ENCODE measurements around the gene FBXO47.
"Not testable (repeated sequence)": the region's sequence is repeated elsewhere in the genome, so short reads cannot be mapped to it uniquely, and the experiment has no call there.

Gene FBXO47

DNA sequence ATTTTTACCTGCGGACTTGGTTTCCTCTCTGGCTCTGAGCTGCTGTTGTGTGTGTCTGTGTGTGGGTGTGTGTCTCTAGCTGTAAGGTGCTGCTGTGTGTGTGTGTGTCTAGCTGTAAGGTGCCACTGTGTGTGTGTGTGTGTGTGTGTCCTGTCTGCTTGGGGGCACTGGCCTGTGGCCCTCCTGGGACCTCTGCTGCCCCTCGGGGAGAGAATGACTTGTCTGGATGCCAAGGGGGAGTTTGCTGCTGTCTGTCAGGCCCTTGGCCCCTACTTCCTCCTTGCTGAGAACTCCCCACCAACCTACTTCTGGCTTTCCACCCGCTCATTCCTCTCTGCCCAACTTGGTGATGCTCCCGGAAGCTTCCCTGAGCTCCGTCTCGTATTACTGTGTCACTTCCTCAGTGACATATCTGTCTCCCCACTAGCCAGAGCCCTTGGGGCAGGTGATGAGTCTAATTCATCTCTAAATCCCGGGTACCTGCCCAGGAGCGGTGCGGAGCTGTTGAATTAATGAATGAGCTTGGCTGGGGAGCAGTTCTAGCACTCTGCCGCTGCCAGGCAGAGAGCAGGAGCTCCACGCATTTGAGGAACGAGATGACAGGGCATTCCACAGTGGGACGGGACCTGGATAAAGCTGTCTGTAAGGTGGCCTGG is 45.3 kb downstream of the FBXO47 start:
- DNase-seq (ENCODE audit: low spot score): no peak

DNA sequence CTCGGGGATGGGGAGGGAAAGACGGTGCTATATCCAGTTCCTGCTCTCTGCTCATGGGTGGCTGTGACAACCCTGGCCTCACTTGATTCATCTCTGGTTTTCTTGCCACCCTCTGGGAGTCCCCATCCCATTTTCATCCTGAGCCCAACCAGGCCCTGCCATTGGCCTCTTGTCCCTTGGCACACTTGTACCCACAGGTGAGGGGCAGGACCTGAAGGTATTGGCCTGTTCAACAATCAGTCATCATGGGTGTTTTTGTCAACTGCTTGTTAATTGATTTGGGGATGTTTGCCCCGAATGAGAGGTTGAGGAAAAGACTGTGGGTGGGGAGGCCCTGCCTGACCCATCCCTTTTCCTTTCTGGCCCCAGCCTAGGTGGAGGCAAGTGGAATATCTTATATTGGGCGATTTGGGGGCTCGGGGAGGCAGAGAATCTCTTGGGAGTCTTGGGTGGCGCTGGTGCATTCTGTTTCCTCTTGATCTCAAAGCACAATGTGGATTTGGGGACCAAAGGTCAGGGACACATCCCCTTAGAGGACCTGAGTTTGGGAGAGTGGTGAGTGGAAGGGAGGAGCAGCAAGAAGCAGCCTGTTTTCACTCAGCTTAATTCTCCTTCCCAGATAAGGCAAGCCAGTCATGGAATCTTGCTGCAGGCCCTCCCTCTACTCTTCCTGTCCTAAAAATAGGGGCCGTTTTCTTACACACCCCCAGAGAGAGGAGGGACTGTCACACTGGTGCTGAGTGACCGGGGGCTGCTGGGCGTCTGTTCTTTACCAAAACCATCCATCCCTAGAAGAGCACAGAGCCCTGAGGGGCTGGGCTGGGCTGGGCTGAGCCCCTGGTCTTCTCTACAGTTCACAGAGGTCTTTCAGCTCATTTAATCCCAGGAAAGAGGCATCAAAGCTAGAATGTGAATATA is 46.6 kb downstream of the FBXO47 start:
- DNase-seq (ENCODE audit: low spot score): no peak

DNA sequence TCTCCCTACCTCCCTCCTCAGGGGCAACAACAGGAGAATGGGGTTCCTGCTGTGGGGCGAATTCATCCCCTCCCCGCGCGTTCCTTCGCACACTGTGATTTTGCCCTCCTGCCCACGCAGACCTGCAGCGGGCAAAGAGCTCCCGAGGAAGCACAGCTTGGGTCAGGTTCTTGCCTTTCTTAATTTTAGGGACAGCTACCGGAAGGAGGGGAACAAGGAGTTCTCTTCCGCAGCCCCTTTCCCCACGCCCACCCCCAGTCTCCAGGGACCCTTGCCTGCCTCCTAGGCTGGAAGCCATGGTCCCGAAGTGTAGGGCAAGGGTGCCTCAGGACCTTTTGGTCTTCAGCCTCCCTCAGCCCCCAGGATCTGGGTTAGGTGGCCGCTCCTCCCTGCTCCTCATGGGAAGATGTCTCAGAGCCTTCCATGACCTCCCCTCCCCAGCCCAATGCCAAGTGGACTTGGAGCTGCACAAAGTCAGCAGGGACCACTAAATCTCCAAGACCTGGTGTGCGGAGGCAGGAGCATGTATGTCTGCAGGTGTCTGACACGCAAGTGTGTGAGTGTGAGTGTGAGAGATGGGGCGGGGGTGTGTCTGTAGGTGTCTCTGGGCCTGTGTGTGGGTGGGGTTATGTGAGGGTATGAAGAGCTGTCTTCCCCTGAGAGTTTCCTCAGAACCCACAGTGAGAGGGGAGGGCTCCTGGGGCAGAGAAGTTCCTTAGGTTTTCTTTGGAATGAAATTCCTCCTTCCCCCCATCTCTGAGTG is 47.7 kb downstream of the FBXO47 start:
- DNase-seq (ENCODE audit: low spot score): no peak

DNA sequence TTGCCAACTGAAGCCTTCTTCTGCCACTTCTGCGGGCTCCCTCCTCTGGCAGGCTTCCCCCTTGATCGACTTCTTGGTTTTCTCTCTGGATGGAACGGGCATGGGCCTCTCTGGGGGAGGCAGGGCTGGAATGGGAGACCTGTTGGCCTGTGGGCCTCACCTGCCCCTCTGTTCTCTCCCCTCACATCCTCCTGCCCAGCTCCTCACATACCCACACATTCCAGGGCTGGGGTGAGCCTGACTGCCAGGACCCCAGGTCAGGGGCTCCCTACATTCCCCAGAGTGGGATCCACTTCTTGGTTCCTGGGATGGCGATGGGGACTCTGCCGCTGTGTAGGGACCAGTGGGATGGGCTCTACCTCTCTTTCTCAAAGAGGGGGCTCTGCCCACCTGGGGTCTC is 48.3 kb downstream of the FBXO47 start:
- DNase-seq (ENCODE audit: low spot score): no peak

DNA sequence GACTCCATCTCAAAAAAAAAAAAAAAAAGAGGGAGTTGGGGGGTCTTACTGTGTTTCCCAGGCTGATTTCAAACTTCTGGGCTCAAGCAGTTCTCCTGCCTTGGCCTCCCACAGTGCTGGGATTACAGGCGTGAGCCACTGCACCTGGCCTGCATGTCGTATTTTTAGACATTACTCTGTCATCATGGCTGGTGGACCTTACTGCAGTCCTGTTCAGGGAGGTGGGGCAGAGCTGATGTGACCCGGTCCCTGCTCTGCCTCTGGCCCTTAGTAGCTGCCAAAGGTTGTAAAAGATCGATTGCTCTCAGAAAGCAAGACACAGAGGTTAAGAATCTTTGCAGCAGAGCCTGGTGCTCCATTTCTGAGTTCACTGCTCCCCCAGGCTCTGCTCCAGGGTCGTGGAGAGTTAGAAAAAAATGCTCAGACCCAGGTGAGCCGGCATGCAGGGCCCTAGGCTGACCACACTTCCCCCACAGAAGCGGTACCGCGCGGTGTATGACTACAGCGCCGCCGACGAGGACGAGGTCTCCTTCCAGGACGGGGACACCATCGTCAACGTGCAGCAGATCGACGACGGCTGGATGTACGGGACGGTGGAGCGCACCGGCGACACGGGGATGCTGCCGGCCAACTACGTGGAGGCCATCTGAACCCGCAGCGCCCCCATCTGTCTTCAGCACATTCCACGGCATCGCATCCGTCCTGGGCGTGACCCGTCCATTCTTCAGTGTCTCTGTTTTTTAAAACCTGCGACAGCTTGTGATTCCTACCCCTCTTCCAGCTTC is 48.9 kb downstream of the FBXO47 start:
- DNase-seq (ENCODE audit: low spot score): no peak

DNA sequence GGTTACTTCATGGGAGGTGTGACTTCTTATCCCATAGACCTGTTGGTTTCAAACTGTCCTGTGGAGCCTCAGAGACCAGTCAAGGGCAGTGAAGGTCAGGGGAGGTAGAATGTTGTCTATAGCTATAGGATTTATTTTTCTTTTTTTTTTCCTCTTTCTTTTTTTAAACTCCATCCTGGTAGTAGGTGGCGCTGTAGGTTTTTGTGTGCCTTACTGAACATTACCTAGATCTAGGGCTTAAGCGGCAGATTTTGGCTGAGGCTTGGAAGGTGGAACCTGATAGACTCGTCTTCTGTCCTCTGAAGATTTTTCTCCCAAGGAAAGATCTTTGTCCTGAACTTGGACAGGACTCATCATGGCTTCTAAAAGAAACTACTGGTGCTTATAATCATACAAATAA is 49.9 kb downstream of the FBXO47 start:
- DNase-seq (ENCODE audit: low spot score): no peak

DNA sequence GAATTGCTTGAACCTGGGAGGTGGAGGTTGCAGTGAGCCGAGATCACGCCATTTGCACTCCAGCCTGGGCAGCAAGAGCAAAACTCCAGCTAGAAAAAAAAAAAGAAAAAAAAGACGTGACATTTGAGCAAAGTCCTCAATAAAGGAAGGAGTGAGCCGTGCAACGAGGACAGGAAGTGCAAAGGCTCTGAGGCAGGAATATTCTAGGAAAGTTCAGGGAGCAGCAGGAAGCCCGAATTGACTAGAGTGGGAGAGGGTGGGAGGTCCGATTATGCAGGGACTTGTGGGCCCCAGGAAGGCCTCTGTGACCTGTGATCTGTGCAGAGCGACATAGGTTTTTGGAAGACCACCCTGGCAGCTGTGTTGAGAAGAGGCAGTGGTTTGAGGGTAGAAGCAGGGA is 50.4 kb downstream of the FBXO47 start:
- DNase-seq (ENCODE audit: low spot score): no peak

DNA sequence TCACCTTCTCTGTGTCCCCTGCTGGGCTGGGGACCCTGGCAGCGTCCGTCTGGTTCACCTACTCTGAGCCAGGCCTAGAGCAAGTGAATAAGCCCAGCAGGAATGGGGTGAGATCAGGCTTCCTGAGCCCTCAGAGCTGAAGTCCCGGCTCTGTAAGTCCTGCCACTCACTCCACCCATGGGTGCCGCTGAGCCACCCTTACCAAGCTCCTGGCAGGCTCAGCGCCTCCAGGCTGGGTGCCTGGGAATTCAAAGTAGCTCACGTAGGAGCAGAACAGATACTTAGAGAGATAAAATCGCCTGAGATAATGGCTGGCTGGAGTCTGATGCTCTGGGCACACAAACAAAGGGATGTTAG is 51.6 kb downstream of the FBXO47 start:
- DNase-seq (ENCODE audit: low spot score): no peak

DNA sequence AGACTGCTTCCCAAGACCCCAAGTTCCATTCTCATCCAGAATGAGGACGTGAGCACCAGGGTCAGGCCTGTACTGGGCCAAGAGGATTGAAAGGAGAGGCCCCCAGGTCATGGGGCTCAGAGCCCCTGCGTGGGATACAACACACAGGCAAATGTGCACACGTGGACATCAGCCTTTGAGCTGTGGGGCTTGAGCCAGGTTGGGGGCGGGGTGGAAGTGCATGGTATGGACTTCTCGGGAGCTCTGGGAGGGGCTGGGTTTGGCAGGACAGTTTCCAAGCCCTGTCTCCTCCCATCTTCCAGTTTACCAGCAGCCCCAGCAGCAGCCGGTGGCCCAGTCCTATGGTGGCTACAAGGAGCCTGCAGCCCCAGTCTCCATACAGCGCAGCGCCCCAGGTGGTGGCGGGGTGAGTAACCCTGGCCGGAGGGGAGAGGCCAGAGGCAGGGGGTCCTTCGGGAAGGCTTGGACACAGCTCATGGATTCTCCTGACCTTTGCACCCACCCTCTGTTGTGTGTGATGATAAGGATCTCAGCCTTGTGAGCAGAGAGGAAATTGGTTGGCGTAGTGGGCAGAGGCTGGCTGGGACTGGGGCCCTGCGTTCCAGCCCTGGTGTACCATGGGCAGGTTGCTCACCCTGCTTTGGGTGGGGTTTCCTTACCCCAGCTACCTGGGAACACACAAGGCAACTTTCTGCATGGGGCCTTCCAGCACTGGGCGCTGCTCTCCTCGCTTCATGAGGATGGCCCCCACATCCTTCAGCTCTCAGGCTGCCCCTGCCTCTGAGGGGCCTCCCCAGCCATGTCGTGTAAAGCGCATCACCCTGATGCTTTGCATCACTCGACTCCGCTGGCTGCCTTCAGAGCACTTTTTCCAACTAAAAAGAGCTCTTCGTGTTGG is 52.2 kb downstream of the FBXO47 start:
- DNase-seq (ENCODE audit: low spot score): peak; percentile 37

DNA sequence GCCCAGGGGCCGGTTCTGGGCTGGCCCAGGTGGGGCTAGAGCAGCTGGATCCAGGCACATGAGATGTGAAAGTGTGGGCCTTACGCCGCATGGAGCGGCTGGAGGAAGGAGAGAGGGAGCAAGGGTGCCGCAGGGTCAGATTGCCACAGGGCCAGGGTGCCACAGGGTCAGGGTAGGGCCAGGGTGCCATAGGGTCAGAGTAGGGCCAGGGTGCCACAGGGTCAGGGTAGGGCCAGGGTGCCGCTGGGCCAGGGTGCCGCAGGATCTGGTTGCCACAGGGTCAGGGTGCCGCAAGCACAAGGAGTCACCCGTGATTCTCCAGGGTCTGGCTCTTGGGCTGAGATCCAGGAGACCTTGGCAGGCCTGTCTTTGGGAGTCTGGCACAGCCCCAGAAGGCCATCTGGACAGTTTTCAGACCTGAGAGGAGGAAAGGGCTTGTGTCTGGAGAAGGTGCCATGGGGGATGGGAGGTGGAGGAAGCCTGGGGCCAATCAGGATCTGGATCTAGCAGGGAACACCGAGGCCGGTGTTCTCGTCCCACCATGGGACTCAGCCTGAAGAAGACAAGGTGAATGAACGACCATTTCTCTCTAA is 54.9 kb downstream of the FBXO47 start:
- no peak for DNase-seq (ENCODE audit: low spot score)

DNA sequence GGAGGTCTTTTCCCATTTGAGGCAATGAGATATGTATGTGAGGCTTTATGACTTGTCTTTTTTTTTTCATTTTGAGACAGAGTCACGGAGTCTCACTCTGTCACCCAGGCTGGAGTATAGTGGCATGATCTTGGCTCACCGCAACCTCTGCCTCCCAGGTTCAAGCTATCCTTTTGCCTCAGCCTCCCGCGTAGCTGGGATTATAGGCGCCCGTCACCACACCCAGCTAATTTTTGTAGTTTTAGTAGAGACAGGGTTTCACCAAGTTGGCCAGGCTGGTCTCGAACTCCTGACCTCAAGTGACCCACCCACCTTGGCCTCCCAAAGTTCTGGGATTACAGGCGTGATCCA is 55.5 kb downstream of the FBXO47 start:
- not testable (repeated sequence) for DNase-seq (ENCODE audit: low spot score)

DNA sequence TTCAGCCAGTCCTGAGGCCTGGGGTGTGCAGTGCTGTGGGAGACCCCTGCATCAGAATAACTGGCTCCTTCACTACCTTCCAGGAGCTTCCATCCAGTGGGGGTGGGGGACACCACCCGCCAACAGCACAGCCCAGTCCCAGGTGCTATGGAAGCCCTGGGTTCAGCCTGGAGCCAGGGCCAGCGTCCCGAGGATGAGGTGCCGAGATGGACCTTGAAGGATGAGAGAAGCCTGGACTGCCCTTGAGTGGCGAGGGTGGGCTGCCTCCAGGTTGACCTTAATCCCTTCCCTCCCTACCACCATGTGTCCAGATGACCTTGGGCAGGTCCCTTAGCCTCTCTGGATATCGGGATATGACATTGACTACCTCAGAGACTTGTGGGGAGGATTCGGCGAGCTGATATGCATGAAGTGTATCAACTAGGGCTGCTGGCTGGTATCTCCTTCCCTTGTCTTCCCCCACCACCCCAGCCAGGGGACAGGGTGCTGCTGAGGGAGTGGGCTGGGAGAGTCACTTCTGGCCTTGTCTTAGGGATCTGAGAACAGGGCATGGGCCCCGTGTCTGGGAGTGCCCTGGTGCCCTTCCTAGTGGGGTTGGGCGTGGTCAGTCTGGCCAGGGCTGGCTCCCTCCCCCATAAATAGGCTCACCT is 56.0 kb downstream of the FBXO47 start:
- no peak for DNase-seq (ENCODE audit: low spot score)

DNA sequence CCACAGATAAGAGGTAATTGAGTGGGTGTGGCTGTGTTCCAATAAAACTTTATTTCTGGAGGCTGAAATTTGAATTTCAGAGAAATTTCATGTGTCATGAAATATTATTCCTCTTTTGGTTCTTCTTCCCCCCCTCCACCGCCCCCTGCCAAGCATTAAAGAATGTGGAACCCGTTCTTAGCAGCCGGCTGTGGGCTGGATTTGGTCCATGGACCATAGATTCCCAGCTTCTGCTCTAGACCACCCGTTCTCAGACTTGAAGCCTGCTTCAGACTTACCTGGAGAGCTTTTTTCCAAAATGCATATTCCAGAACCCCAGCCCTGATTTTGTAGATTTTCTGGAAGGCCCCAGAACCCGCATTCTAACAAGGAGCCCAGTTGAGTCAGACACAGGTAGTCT is 56.9 kb downstream of the FBXO47 start:
- DNase-seq (ENCODE audit: low spot score): no peak

DNA sequence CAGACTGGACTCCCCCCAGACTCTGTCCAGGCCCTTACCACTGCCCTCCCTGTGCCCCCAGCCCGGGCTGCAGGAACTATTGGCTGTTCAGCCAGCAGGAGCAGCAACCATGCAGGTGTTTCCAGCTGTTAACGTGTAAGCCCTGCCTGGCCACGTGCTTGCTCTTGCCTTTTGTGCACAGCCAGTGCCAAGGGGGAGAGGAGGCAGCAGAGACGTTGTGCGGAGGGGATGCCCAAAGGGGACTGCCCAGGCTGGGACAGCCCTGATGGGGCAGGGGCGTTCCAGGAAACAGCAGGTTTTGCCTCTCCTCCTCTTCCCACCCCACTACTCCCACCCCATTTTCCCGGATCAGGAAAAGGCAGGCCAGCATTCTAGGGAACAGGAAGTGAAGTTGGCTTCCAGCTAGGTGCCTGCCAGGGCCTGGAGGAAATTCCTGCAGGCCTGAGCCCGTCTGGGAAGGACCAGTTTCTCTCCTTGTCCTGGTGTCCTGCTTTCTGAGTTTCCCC is 58.5 kb downstream of the FBXO47 start:
- DNase-seq (ENCODE audit: low spot score): no peak

DNA sequence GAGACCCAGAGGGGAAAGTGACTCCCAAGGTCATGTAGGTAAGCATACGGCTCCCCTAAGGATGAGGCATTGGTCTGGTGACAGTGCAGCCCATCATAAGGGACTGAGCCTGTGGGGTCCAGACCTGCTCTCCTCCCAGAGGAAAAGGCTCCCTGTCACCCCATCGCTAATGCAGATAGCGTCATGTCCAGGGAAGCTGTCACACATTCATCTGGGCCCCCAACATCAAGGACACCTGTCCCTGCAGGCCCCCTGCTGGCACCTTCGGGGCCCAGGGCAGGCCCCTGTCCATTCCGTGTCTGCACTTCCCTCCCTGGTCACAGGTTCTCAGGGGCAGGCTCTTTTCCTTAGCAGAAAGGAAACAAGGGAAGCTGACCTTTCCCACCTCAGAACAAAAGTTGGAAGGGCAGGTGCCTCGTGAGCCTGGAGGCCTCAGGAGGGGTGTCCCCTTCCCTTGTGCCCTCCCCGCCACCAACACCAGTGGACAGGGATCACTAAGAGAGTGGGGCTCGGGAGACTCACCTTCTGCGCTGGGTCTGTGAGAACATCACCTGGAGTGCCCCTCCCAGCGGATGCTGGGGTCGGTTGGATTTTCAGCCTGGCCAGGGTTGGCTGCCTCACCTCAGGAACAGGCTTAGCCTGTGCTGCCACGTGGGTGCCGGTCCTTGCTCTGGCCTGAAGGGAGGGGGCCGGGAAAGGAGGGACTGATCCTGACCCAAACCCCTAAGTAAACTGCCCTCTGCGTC is 59.1 kb downstream of the FBXO47 start:
- DNase-seq (ENCODE audit: low spot score): no peak

DNA sequence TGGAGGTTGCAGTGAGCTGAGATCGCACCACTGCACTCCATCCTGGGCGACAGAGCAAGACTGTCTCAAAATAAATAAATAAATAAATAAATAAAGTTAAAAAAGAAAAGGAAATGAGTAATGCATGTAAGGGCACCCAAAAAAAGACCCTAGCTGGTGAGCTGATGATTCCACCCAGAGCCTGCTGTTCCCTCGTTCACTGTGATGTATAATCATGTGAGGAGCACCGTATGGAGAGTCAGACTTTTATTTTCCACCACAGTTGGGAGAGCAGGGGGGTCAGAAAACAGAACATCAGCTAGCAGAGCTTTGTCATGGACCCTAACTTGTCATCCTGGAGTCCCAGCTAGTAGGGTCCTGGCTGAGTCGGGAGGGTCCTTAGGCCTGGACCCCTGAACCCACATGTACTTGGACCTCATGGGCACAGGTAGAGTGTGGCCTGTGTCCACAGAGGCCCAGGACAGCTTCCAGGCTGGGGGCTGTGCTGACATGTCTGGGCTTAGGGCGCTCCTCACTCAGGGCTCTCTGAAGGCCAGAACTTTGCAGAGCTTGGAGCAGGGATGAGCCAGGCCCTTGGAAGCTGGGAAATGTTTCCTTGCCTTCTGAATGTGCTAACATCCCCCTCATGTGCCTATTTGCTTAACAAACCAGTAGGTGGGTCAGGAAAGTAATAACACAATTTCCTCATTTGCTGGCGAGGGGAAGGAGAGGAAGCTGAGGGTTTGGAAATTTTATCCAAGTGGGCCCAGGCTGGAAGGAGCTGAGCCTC is 60.6 kb downstream of the FBXO47 start:
- DNase-seq (ENCODE audit: low spot score): no peak

DNA sequence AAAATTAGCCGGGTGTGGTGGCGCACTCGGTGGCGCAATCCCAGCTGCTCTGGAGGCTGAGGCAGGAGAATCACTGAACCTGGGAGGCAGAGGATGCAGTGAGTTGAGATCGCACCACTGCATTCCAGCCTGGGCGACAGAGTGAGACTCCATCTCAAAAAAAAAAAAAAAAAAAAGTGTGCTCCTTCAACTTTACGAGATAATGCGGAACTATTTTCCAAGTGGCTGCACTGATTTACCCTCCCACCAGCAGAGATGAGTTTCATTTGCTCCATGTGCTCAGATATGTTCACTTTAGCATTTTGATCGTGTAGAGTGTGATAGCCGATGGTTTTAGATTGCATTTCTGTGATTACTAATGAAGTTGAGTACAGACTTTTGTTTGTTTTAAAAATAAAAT is 61.8 kb downstream of the FBXO47 start:
- no peak for DNase-seq (ENCODE audit: low spot score)

DNA sequence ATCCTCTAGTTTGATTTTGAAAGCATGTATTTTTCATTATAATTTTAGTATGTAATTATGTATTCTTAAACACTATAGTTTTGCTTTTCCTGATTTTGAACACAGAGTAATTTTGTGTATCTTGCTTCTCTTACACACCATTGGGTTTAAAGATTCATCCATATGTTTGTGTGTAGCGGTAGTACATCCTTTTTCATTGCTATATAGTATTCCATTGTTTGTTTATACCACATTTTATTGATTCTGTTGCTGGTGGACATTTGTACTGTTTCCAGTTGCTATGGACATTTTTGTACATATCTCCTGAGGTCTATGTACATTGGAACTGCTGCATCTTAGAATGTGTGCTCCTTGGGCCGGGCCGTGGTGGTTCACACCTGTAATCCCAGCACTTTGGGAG is 62.3 kb downstream of the FBXO47 start:
- DNase-seq (ENCODE audit: low spot score): no peak

DNA sequence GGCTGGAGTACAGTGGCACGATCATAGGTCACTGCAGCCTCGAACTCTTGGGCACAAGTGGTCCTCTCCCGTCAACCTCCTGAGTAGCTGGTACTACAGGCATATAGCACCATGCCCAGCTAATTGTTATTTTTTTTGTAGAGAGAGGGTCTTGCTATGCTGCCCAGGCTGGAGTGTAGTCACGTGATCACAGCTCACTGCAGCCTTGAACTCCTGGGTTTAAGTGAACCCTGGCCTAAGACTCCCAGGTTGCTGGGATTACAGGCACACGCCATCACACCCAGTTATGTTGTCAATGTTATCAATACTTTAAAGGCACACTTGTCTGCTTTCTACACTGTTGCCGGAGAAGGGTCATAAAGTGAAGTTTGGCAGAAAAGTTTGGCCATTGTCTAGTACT is 63.8 kb downstream of the FBXO47 start:
- DNase-seq (ENCODE audit: low spot score): no peak
